Right atrium auricular region (tissue), 2 donors: ENCODE measurements around the gene DMC1. TPM values are rescaled to one million over a fixed set of nuclear protein-coding genes. Genes with fewer than 3 reads are reported as not detected.

Experiments
- DNase-seq: peaks from one replicate; pipeline ENCODE4 v3.0.0-alpha.2; 2019; ENCODE audit warnings: low spot score
- H3K27ac ChIP-seq, 2 donors: fragments of 200-600 bp; sonication (generic); 1 replicate in 1 of 2; 2 replicates in 1 of 2; pipeline ENCODE4 v1.5.1; 2016 to 2019
- H3K27me3 ChIP-seq, 2 donors: fragments of 200-600 bp; sonication (generic); one replicate each; pipeline versions ENCODE4 v1.5.1 to v1.6.0; 2017 to 2019
- H3K36me3 ChIP-seq: fragments of 200-600 bp; sonication (generic); one replicate; pipeline ENCODE4 v1.5.1; 2016
- H3K4me1 ChIP-seq, 2 donors: fragments of 200-600 bp; sonication (generic); one replicate each; pipeline versions ENCODE4 v1.5.1 to v1.6.0; 2017 to 2019
- H3K4me3 ChIP-seq, 2 donors: fragments of 200-600 bp; sonication (generic); 1 replicate in 1 of 2; 2 replicates in 1 of 2; pipeline ENCODE4 v1.5.1; 2017 to 2019; ENCODE audit warnings: mild to moderate bottlenecking in 1 of 2, moderate library complexity in 1 of 2
- H3K9me3 ChIP-seq, 2 donors: fragments of 200-600 bp; sonication (generic); one replicate each; pipeline ENCODE4 v1.5.1; 2019
- CTCF ChIP-seq, 2 donors: fragments of 200-600 bp; sonication (generic); IDR thresholded peaks; one replicate each; pipeline ENCODE4 v1.5.1; 2019; ENCODE audit warnings: antibody characterized with exemption in 2 of 2
- total RNA-seq, 2 donors: library from RNA; depleted of rRNA; stranded (reverse); fragments of >200 nt; gene quantifications; one replicate each; pipeline ENCODE4 v1.1.0, GENCODE V29; 2016

Gene DMC1
- total RNA-seq, 2 donors from 2014 or later: 0.82 to 16.3 TPM

- H3K9me3 ChIP-seq: no peaks in the 10 kb centered on the region
- no peak for DNase-seq
- H3K4me1 ChIP-seq: peaks cover 2 to 17% of the 10 kb centered on the region in 2 donors
- peak overlapping the region; percentile 49 to 63 for H3K27ac ChIP-seq
- peaks cover 99% of the 10 kb centered on the region for H3K36me3 ChIP-seq
- H3K27me3 ChIP-seq: no peaks in the 10 kb centered on the region
- H3K4me3 ChIP-seq: no peak overlapping the region
- no peak for TF ChIP-seq CTCF (IDR thresholded peaks at IDR 0.05)
These were observed 79.1 kb downstream of the DMC1 start for GRCh38 chr22:38490915-38491314.

GRCh38 chr22:38490475-38490874 is 79.5 kb downstream of the DMC1 start:
- peaks cover 99% of the 10 kb centered on the region for H3K36me3 ChIP-seq

GRCh38 chr22:38489561-38490145 is 80.3 kb downstream of the DMC1 start:
- peaks cover 99% of the 10 kb centered on the region for H3K36me3 ChIP-seq
- H3K27me3 ChIP-seq: no peaks in the 10 kb centered on the region
- no peak for TF ChIP-seq CTCF (IDR thresholded peaks at IDR 0.05)
- H3K27ac ChIP-seq: peak overlapping the region; percentile 49 to 63
- H3K4me3 ChIP-seq: no peak overlapping the region
- no peak for DNase-seq
- no peaks in the 10 kb centered on the region for H3K9me3 ChIP-seq
- peaks cover 2 to 17% of the 10 kb centered on the region in 2 donors for H3K4me1 ChIP-seq

More at GRCh38 chr22:38490475-38490874, 79.5 kb downstream of the DMC1 start:
- Histone ChIP-seq H3K4me1 (peaks cover 2 to 17% of the 10 kb centered on the region in 2 donors), H3K4me3 (no peak overlapping the region), H3K27ac (peak overlapping the region; percentile 49 to 63), H3K27me3 (no peaks in the 10 kb centered on the region), H3K9me3 (no peaks in the 10 kb centered on the region)
- no peak for TF ChIP-seq CTCF (IDR thresholded peaks at IDR 0.05)
- no peak for DNase-seq

GRCh38 chr22:38489142-38489541 is 80.8 kb downstream of the DMC1 start:
- Histone ChIP-seq H3K36me3 (peaks cover 99% of the 10 kb centered on the region), H3K27me3 (no peaks in the 10 kb centered on the region), H3K9me3 (no peaks in the 10 kb centered on the region), H3K27ac (no peak overlapping the region), H3K4me1 (peaks cover 2 to 17% of the 10 kb centered on the region in 2 donors), H3K4me3 (no peak overlapping the region)
- no peak for TF ChIP-seq CTCF (IDR thresholded peaks at IDR 0.05)
- no peak for DNase-seq

GRCh38 chr22:38487946-38488345 is 82.0 kb downstream of the DMC1 start:
- TF ChIP-seq CTCF (IDR thresholded peaks at IDR 0.05): no peak
- Histone ChIP-seq H3K27ac (no peak overlapping the region), H3K27me3 (no peaks in the 10 kb centered on the region), H3K4me3 (no peak overlapping the region), H3K9me3 (no peaks in the 10 kb centered on the region), H3K4me1 (peaks cover 0 to 17% of the 10 kb centered on the region in 2 donors), H3K36me3 (peaks cover 99% of the 10 kb centered on the region)
- no peak for DNase-seq

GRCh38 chr22:38485783-38486182 is 84.2 kb downstream of the DMC1 start:
- no peak for TF ChIP-seq CTCF (IDR thresholded peaks at IDR 0.05)

More at GRCh38 chr22:38485783-38486182, 84.2 kb downstream of the DMC1 start:
- no peak for DNase-seq
- Histone ChIP-seq H3K27ac (no peak overlapping the region), H3K4me1 (peaks cover 0 to 7% of the 10 kb centered on the region in 2 donors), H3K27me3 (no peaks in the 10 kb centered on the region), H3K9me3 (no peaks in the 10 kb centered on the region), H3K4me3 (no peak overlapping the region), H3K36me3 (peaks cover 99% of the 10 kb centered on the region)
